Adipocyte (in vitro differentiated cells): ENCODE measurements around the gene CEP76.
A peak's percentile ranks its signal among the peaks of the same experiment; 100 is the strongest.
"Not testable (repeated sequence)": the region's sequence is repeated elsewhere in the genome, so short reads cannot be mapped to it uniquely, and the experiment has no call there.

Experiments
- DNase-seq: peaks from one replicate; pipeline ENCODE4 v3.0.0-alpha.2; 2015; ENCODE audit warnings: low read depth
- H3K27me3 ChIP-seq: replicated peaks from 2 replicates; pipeline ENCODE4 v1.7.0; 2013; ENCODE audit warnings: mild to moderate bottlenecking, low read length, moderate library complexity; ENCODE audit not compliant: control insufficient read depth, insufficient read depth
- H3K36me3 ChIP-seq: 2 replicates; pipeline ENCODE4 v1.7.0; 2013; ENCODE audit warnings: low read length, mild to moderate bottlenecking, moderate library complexity; ENCODE audit not compliant: control insufficient read depth, insufficient read depth, severe bottlenecking
- H3K4me1 ChIP-seq: 2 replicates; pipeline ENCODE4 v1.7.0; 2013; ENCODE audit warnings: mild to moderate bottlenecking, low read length, moderate library complexity; ENCODE audit not compliant: control insufficient read depth, insufficient read depth
- H3K4me3 ChIP-seq: 2 replicates; pipeline ENCODE4 v1.7.0; 2013; ENCODE audit warnings: mild to moderate bottlenecking, low read length, moderate library complexity
- H3K9ac ChIP-seq: 2 replicates; pipeline ENCODE4 v1.7.0; 2013; ENCODE audit warnings: mild to moderate bottlenecking, low read length, moderate library complexity
- H3K9me3 ChIP-seq: 2 replicates; pipeline ENCODE4 v1.7.0; 2013; ENCODE audit warnings: mild to moderate bottlenecking, low read length, moderate library complexity; ENCODE audit not compliant: control insufficient read depth

The CEP76 gene

GRCh38 chr18:12639990-12640880 lies 62.3 kb downstream of the CEP76 start:
- Histone ChIP-seq H3K4me1 (peaks cover 40% of the 10 kb centered on the region), H3K36me3 (no peaks in the 10 kb centered on the region), H3K4me3 (no peak overlapping the region), H3K27me3 (no peaks in the 10 kb centered on the region), H3K9me3 (no peaks in the 10 kb centered on the region), H3K9ac (no peak overlapping the region)
- peak; percentile 69 for DNase-seq

- Histone ChIP-seq H3K27me3 (no peaks in the 10 kb centered on the region), H3K9me3 (no peaks in the 10 kb centered on the region), H3K4me3 (no peak overlapping the region), H3K36me3 (no peaks in the 10 kb centered on the region), H3K4me1 (peaks cover 33% of the 10 kb centered on the region), H3K9ac (no peak overlapping the region)
- DNase-seq: no peak
These were observed 63.8 kb downstream of the CEP76 start for GRCh38 chr18:12638644-12639124.

GRCh38 chr18:12637901-12638643 lies 64.5 kb downstream of the CEP76 start:
- H3K36me3 ChIP-seq: no peaks in the 10 kb centered on the region
- no peak overlapping the region for H3K4me3 ChIP-seq
- no peak overlapping the region for H3K9ac ChIP-seq
- H3K4me1 ChIP-seq: peaks cover 28% of the 10 kb centered on the region
- H3K27me3 ChIP-seq: no peaks in the 10 kb centered on the region
- peak; percentile 45 for DNase-seq
- no peaks in the 10 kb centered on the region for H3K9me3 ChIP-seq

GRCh38 chr18:12637393-12637792 lies 65.1 kb downstream of the CEP76 start:
- Histone ChIP-seq H3K36me3 (no peaks in the 10 kb centered on the region), H3K9me3 (no peaks in the 10 kb centered on the region)

GRCh38 chr18:12631831-12632477 lies 70.6 kb downstream of the CEP76 start:
- H3K4me1 ChIP-seq: peaks cover 16% of the 10 kb centered on the region
- H3K9ac ChIP-seq: no peak overlapping the region
- no peaks in the 10 kb centered on the region for H3K27me3 ChIP-seq
- H3K36me3 ChIP-seq: no peaks in the 10 kb centered on the region
- no peak for DNase-seq
- H3K4me3 ChIP-seq: no peak overlapping the region
- H3K9me3 ChIP-seq: no peaks in the 10 kb centered on the region

More at GRCh38 chr18:12637393-12637792, 65.1 kb downstream of the CEP76 start:
- Histone ChIP-seq H3K9ac (no peak overlapping the region), H3K4me3 (no peak overlapping the region), H3K27me3 (no peaks in the 10 kb centered on the region), H3K4me1 (peaks cover 21% of the 10 kb centered on the region)
- DNase-seq: peak; percentile 12

GRCh38 chr18:12630136-12630535 lies 72.4 kb downstream of the CEP76 start:
- Histone ChIP-seq H3K4me1 (peaks cover 16% of the 10 kb centered on the region), H3K4me3 (no peak overlapping the region), H3K36me3 (no peaks in the 10 kb centered on the region), H3K9ac (no peak overlapping the region), H3K9me3 (no peaks in the 10 kb centered on the region), H3K27me3 (no peaks in the 10 kb centered on the region)
- peak; percentile 50 for DNase-seq

GRCh38 chr18:12628706-12629702 lies 73.5 kb downstream of the CEP76 start:
- DNase-seq: peak; percentile 82
- no peaks in the 10 kb centered on the region for H3K9me3 ChIP-seq
- no peaks in the 10 kb centered on the region for H3K36me3 ChIP-seq
- H3K27me3 ChIP-seq: no peaks in the 10 kb centered on the region
- peaks cover 21% of the 10 kb centered on the region for H3K4me1 ChIP-seq
- H3K4me3 ChIP-seq: no peak overlapping the region
- H3K9ac ChIP-seq: no peak overlapping the region

GRCh38 chr18:12627199-12627598 lies 75.3 kb downstream of the CEP76 start:
- DNase-seq, H3K27me3 ChIP-seq, H3K9me3 ChIP-seq, H3K9ac ChIP-seq, H3K4me3 ChIP-seq, H3K36me3 ChIP-seq: not testable (repeated sequence)
- peaks cover 21% of the 10 kb centered on the region for H3K4me1 ChIP-seq

- no peaks in the 10 kb centered on the region for H3K9me3 ChIP-seq
- H3K4me3 ChIP-seq: no peak overlapping the region
- no peaks in the 10 kb centered on the region for H3K36me3 ChIP-seq
- no peaks in the 10 kb centered on the region for H3K27me3 ChIP-seq
- peaks cover 19% of the 10 kb centered on the region for H3K4me1 ChIP-seq
- peak; percentile 71 for DNase-seq
- H3K9ac ChIP-seq: no peak overlapping the region
These were observed 77.3 kb downstream of the CEP76 start for GRCh38 chr18:12625241-12625640.
